ENCODE data around the gene CLIC3.
A peak's percentile ranks its signal among the peaks of the same experiment; 100 is the strongest.

CLIC3 gene

GRCh38 chr9:136950656-136951276 is 45.6 kb downstream of the CLIC3 start:
- DNase-seq (ENCODE audit: insufficient read length, low spot score) (no peak), FAIRE-seq (no peak)
- TF ChIP-seq, protein P1, sequence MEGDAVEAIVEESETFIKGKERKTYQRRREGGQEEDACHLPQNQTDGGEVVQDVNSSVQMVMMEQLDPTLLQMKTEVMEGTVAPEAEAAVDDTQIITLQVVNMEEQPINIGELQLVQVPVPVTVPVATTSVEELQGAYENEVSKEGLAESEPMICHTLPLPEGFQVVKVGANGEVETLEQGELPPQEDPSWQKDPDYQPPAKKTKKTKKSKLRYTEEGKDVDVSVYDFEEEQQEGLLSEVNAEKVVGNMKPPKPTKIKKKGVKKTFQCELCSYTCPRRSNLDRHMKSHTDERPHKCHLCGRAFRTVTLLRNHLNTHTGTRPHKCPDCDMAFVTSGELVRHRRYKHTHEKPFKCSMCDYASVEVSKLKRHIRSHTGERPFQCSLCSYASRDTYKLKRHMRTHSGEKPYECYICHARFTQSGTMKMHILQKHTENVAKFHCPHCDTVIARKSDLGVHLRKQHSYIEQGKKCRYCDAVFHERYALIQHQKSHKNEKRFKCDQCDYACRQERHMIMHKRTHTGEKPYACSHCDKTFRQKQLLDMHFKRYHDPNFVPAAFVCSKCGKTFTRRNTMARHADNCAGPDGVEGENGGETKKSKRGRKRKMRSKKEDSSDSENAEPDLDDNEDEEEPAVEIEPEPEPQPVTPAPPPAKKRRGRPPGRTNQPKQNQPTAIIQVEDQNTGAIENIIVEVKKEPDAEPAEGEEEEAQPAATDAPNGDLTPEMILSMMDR (IDR thresholded peaks at IDR 0.05; ENCODE audit: insufficient read depth, missing control alignments), result no peak

DNA sequence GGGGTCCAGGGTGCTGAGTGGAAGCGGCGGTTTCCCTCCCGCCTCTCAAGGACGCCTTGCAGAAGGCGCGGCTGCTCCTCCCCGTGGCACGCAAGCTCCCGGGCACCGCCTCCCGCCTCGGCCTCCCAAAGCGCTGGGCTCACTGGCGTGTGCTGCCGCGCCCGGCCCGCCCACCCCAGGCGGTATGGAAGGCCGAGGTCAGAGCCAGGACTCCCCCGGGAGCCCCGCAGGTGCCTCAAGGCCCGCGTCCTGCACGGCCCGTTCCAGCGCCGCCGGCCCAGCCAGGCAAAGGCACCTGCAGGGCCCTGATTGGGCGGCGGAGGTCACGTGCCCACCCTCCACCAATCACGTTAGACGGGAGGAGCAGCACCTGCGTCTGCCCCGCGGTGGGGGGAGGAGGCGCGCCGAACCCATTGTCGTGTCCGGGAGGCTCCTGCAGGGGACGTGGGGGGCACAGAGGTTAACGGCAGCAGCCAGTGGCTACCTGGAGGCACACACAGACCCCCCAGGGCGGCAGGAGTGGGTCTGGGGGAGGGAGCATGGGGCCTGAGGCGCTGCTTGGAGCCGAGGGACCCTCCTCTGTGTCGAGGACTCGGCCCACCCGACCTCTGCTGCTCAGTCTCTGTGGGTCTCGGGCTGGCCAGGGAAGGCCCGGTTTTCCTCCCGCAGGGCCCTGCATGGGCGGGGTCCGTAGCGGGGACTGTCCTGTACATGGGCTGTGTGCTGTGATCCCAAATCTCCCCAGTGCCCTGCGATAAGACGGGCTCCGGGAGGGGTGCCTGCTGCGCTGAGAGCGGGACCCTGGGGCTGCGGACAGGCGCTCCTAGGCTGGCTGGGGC is 46.3 kb downstream of the CLIC3 start:
- FAIRE-seq, result no peak
- peak; percentile 100 for DNase-seq (ENCODE audit: insufficient read length, low spot score)
- TF ChIP-seq, protein P1 (IDR thresholded peaks at IDR 0.05; ENCODE audit: insufficient read depth, missing control alignments), result no peak

DNA sequence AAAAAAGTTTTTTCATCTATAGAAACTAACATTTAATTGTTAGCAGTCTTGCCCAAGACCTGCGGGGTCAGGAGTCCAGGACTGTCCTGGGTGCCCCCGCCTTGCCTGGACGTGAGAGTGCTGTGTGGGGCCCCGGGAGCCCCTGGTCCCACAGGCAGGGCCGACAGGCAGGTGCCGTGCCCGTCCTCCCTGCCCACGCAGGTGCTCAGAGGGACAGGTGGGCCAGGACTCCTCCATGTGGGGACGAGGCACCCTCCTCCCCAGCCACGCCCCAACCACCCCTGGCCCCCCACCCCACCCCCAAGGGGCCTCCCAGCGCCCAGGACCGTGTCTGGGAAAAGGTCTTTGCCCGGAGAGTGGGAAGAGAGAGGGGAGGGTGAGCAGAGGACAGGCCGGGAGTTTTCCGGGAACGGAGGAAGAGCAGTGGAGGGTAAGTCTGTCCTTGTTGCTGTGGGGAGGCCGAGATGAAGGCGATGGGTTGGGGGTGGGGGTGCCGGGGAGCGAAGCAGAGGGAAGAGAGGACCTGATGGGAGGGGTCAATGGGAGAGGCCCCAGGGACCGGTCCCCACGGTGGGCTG is 47.0 kb downstream of the CLIC3 start:
- FAIRE-seq (no peak), DNase-seq (ENCODE audit: insufficient read length, low spot score) (no peak)
- TF ChIP-seq, protein P1 (IDR thresholded peaks at IDR 0.05; ENCODE audit: insufficient read depth, missing control alignments), result no peak

DNA sequence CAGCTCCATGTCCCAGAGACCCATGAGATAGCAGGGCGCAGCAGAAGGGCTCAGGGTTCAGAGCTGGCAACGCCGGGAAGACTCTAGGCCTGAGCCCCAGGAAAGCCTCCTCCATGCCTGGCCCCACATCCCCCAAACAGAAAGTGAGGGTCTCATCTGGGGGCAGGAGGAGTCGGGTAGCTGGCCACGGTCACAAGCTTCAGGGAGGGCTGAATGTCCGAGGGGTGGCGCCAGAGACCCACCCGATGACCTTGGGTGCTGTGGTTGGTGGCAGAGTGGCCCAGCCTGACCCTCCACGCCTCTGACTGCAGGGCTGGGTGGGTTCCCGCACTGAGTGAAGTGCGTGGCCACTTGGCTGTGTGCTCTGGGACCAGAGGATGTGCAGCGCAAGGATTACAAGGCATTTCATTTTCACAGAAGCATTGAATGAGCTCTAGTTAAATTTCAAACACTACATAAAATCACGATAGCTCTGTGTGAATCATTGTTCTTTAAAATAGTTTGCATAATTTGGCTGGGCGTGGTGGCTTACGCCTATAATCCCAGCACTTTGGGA is 48.3 kb downstream of the CLIC3 start:
- TF ChIP-seq, protein P1 (IDR thresholded peaks at IDR 0.05; ENCODE audit: insufficient read depth, missing control alignments), result peak; percentile 35
- no peak for DNase-seq (ENCODE audit: insufficient read length, low spot score)
- no peak for FAIRE-seq

DNA sequence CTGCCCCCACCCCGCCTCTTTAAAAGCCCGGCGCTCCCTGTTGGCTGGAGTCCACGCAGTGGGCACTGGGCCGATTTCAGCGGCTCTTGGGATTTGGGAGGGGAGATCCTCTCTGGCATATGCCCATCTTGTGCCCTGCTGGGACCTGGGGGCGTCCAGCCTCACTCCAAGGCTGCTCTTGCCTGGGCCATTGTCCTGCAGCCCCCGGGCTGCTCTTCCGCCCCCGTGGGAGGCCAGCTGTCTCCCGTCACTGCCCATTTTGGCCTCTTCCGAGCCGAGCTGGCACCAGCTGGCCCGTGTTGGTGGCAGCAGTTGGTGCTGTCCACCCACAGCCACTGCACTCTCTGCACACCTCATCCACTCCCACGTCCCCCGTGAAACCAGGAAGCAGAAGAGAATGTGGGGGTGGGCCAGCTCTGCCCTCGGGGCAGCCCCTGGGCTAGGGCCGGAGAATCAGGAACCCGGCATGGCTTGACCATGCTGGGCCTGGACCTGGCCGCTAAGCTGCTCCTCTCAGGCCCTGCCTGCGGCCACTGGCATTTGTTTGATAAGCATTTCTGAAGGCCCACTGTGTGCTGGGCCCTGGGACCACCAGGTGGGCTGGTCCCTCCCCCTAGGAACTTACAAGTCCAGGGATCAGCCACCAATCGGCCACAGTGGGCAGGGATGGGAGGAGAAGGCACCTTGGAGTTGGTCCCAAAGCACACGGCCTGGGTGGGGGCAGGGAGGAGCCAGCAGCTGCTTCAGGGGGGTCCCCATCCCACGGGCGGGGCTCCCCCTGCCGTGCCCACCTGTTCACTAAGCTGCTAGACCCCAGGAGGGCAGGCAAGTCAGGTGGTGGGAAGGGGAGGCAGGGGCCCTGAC is 49.1 kb downstream of the CLIC3 start:
- FAIRE-seq (no peak), DNase-seq (ENCODE audit: insufficient read length, low spot score) (no peak)
- TF ChIP-seq, protein P1 (IDR thresholded peaks at IDR 0.05; ENCODE audit: insufficient read depth, missing control alignments), result no peak

- FAIRE-seq, result no peak
- TF ChIP-seq, protein P1 (IDR thresholded peaks at IDR 0.05; ENCODE audit: insufficient read depth, missing control alignments), result no peak
- no peak for DNase-seq (ENCODE audit: insufficient read length, low spot score)
Observed at GRCh38 chr9:136946228-136947027, 49.9 kb downstream of the CLIC3 start.
